Right atrium auricular region (tissue), 2 donors: ENCODE results near the gene PDE2A. TPM values are rescaled to one million over a fixed set of nuclear protein-coding genes. Genes with fewer than 3 reads are reported as not detected.

Experiments
- DNase-seq: peaks from one replicate; pipeline ENCODE4 v3.0.0-alpha.2; 2019; ENCODE audit warnings: low spot score
- H3K27ac ChIP-seq, 2 donors: fragments of 200-600 bp; sonication (generic); 1 replicate in 1 of 2; 2 replicates in 1 of 2; pipeline ENCODE4 v1.5.1; 2016 to 2019
- H3K27me3 ChIP-seq, 2 donors: fragments of 200-600 bp; sonication (generic); one replicate each; pipeline versions ENCODE4 v1.5.1 to v1.6.0; 2017 to 2019
- H3K36me3 ChIP-seq: fragments of 200-600 bp; sonication (generic); one replicate; pipeline ENCODE4 v1.5.1; 2016
- H3K4me1 ChIP-seq, 2 donors: fragments of 200-600 bp; sonication (generic); one replicate each; pipeline versions ENCODE4 v1.5.1 to v1.6.0; 2017 to 2019
- H3K4me3 ChIP-seq, 2 donors: fragments of 200-600 bp; sonication (generic); 1 replicate in 1 of 2; 2 replicates in 1 of 2; pipeline ENCODE4 v1.5.1; 2017 to 2019; ENCODE audit warnings: mild to moderate bottlenecking in 1 of 2, moderate library complexity in 1 of 2
- H3K9me3 ChIP-seq, 2 donors: fragments of 200-600 bp; sonication (generic); one replicate each; pipeline ENCODE4 v1.5.1; 2019
- total RNA-seq, 2 donors: library from RNA; depleted of rRNA; stranded (reverse); fragments of >200 nt; gene quantifications; one replicate each; pipeline ENCODE4 v1.1.0, GENCODE V29; 2016
- TF ChIP-seq, protein P1 (sequence below), 2 donors: fragments of 200-600 bp; sonication (generic); IDR thresholded peaks; one replicate each; pipeline ENCODE4 v1.5.1; 2019; ENCODE audit warnings: antibody characterized with exemption in 2 of 2

PDE2A gene
- total RNA-seq, 2 donors from 2014 or later, result 23.1 to 34.2 TPM

DNA sequence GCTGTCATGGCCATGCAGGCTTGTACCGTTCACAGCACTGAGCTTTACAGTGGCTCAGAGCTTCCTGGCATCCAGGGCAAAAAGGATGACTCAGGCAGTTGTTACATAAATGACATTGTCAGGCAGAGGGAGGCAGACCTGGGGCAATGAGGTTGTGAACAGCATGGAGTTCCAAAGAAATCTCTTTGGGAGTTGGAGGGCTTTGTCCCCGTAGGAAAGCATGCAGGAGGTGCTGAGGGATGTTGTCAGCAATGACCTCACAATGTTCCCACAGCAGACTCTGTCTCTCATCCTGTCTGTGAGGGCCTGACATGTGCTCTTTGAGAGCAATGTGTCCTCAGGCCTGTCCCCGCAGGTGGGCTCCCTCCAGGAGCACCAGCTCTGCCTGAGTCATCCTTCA is 25.9 kb upstream of the PDE2A start:
- Histone ChIP-seq H3K4me3 (no peak overlapping the region), H3K4me1 (peaks cover 0 to 35% of the 10 kb centered on the region in 2 donors), H3K9me3 (no peaks in the 10 kb centered on the region), H3K36me3 (peaks cover 92% of the 10 kb centered on the region), H3K27me3 (no peaks in the 10 kb centered on the region), H3K27ac (no peak overlapping the region)
- DNase-seq, result no peak
- TF ChIP-seq, protein P1, sequence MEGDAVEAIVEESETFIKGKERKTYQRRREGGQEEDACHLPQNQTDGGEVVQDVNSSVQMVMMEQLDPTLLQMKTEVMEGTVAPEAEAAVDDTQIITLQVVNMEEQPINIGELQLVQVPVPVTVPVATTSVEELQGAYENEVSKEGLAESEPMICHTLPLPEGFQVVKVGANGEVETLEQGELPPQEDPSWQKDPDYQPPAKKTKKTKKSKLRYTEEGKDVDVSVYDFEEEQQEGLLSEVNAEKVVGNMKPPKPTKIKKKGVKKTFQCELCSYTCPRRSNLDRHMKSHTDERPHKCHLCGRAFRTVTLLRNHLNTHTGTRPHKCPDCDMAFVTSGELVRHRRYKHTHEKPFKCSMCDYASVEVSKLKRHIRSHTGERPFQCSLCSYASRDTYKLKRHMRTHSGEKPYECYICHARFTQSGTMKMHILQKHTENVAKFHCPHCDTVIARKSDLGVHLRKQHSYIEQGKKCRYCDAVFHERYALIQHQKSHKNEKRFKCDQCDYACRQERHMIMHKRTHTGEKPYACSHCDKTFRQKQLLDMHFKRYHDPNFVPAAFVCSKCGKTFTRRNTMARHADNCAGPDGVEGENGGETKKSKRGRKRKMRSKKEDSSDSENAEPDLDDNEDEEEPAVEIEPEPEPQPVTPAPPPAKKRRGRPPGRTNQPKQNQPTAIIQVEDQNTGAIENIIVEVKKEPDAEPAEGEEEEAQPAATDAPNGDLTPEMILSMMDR (IDR thresholded peaks at IDR 0.05), result no peak

DNA sequence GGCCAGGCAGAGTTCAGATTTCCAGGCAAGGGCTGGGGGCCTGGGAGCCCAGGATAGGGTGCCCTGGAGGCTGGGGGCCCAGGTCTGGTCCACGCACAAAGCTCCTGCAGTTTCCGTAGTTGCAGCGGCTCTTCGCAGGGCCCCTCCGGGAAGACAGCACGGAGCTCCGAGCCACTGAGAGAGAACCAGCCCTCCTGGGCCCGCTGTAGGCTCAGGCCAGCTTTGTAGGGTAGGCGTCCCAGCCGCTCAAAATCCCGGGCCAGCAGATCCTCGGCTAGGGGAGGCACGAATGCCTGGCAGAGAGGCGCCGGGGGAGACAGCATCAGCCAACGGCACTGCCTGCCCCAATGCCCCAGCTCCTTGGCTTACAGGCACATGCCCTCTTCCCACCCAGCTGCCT is 23.6 kb upstream of the PDE2A start:
- no peaks in the 10 kb centered on the region for H3K27me3 ChIP-seq
- H3K36me3 ChIP-seq, result peaks cover 99% of the 10 kb centered on the region
- no peak overlapping the region for H3K27ac ChIP-seq
- H3K4me1 ChIP-seq, result peaks cover 0 to 18% of the 10 kb centered on the region in 2 donors
- DNase-seq, result no peak
- no peak overlapping the region for H3K4me3 ChIP-seq
- TF ChIP-seq, protein P1 (IDR thresholded peaks at IDR 0.05), result no peak
- no peaks in the 10 kb centered on the region for H3K9me3 ChIP-seq

DNA sequence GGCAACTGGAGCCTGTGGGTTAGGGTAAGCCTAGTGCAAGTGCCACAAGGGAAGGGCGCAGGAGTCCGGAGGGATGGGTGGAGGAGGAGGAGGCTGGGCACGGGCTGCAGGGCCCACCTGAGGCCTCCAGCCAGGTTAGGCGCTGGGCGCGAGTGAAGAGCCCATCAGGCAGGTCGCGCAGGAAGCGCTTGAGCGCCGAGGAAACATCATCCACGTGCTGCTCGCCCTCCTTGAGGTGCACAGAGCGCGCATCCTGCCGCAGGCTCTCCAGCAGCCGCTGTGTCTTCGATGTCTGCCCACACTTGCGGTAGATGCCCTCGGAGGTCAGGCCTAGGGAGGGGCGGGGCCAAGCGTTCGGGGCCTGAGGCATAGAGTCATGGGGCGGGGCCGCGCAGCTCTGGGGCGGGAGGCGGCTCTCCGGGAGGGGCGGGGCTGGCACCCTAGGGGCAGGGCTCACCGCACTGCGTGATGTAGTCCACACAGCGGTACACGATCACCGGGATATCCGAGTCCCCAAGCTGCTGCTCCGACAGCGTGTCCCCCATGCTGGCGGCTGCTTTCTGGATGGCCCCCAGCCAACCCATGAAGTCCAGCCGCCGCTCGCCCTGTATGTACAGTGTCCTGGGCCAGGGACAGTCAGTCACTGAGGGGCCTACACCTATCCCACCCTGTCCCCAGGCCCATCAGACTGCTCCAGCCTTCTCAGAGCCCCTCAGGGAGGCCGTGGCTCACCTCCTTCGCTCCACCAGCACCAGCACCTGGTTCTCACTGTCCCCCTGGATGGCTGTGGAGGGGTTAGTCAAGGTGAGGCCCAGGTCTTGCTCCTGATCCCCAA is 22.9 kb upstream of the PDE2A start:
- no peak overlapping the region for H3K4me3 ChIP-seq
- no peak overlapping the region for H3K27ac ChIP-seq
- no peaks in the 10 kb centered on the region for H3K27me3 ChIP-seq
- TF ChIP-seq, protein P1 (IDR thresholded peaks at IDR 0.05), result no peak
- H3K9me3 ChIP-seq, result no peaks in the 10 kb centered on the region
- DNase-seq, result no peak
- peaks cover 99% of the 10 kb centered on the region for H3K36me3 ChIP-seq
- H3K4me1 ChIP-seq, result peaks cover 0 to 10% of the 10 kb centered on the region in 2 donors

DNA sequence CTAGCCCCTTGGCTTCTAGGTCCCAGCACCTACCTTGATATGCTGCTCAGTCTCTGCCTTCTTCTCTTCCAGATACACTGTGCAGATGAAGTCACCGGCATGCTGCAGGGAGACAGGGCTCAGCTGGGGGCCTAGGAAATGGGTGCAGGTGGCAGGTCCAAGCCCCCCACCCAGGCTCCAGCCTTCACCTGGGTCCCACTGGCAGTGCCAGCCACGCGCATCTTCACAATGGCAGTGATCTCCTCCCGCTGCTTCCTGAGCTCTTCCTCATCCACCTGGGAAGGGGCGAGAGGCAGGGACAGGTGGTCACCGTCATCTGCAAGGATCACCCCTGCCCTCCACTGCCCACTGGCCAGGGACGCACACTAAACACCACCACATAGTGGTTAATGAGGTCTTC is 21.1 kb upstream of the PDE2A start:
- TF ChIP-seq, protein P1 (IDR thresholded peaks at IDR 0.05), result no peak
- Histone ChIP-seq H3K4me3 (no peak overlapping the region), H3K36me3 (peaks cover 99% of the 10 kb centered on the region), H3K9me3 (no peaks in the 10 kb centered on the region), H3K27me3 (no peaks in the 10 kb centered on the region), H3K4me1 (peaks cover 0 to 12% of the 10 kb centered on the region in 2 donors), H3K27ac (no peak overlapping the region)
- no peak for DNase-seq

DNA sequence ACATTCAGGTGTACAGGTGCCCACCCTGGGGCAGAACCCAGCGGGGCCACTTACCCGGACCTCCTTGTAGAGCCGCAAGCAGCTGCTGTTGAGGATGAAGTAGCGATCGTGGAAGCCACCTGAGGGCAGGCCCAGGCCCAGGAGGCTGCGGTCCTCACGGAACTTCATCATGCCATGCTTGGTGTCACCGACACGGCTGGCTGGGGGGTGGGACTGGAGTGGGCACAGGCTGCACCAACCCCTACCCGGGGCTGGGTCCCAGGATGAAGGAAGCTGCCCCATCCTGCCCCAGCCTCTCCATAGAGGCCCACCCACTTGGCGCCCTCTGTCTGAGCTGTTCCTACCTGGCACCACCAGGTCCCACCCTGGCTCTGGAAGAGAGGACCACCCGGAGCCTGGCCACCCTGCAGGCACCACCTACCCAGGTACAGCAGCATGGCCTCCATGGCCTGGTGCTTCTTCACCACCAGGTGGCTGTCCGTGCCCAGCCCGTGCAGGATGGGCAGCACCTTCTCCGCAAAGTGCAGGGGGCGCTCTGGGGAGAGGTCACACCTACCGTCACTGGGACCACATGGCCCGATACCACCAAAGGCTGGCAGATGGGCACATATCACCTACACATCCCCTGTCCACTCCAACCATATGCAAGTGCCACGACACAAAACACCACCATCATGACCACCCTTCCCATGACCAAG is 19.2 kb upstream of the PDE2A start:
- Histone ChIP-seq H3K36me3 (peaks cover 99% of the 10 kb centered on the region), H3K27ac (no peak overlapping the region), H3K4me3 (no peak overlapping the region), H3K9me3 (no peaks in the 10 kb centered on the region), H3K4me1 (peaks cover 0 to 19% of the 10 kb centered on the region in 2 donors), H3K27me3 (no peaks in the 10 kb centered on the region)
- DNase-seq, result no peak
- TF ChIP-seq, protein P1 (IDR thresholded peaks at IDR 0.05), result no peak
